HG03039 (cell line): ENCODE measurements around the gene YIPF5.

Experiments used
- ATAC-seq: cut with Tn5 transposase; IDR thresholded peaks from one replicate; pipeline ENCODE4 v1.9.1; 2021; ENCODE audit warnings: mild to moderate bottlenecking, moderate library complexity; ENCODE audit not compliant: unreplicated experiment

The YIPF5 gene

DNA sequence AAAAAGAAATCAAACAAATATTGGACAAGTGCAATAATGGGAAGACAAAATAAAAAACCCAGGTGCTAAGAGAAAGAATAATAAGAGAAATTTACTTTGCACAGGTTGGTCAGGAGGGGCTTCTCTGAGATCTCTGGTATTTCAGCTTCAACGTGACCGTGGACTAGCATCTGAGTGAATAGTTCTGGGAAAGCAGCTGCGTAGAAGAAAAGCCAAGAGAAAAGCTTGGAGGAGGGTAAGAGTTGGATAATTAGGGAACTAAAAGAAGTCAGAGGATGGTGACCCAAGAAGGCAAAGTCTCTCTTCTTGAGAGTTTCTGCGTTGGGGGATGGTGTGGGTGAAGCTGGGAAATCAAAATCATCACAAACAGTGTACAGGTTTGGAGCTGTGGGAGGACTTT, 41.6 kb downstream of the YIPF5 start:
- no peak for ATAC-seq

DNA sequence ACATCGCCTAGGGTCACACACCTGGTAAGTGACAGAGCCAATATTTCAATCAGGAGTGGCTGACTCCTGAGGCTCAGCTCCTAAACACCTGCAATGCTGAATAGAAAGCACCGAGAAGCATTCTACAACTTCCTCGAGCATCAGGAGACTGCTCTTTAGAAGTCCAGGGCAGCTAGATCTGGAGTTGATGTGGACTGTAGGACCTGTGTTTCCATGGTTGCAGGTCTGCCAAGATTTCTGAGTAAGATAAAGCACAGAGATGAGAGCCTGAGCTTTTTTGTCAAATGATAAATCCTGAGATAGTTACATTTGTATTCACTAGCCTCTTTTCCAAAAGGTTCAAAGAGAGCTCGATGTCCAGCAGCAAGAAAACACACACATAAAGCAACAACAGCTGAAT, 43.8 kb downstream of the YIPF5 start:
- ATAC-seq = no peak

DNA sequence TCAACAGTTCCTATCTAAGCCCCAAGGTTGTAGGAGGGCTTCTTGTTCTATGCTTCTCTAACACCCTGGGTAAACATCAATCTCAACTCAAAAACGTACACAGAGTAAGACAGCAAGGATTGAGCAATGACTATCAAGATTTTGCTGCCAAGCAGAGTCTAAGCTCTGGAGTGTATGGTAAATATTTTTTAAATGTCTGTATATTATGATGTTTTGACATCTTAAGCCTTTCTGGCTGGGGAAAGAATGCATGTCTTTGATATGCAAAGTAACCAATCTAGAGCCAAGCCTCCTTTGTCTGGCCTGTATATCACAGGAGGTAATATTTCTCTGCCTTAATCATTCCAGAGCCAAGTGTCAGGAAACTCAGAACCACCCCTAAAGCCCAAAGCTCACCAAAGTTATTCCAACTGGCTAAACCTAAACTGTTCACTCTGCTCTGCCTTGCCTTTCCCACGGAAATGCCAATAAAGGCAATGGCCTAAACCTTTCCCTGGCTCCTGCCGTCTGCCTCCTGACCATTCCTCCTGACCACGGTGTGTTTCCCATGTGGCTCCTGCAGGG, 45.2 kb downstream of the YIPF5 start:
- no peak for ATAC-seq

DNA sequence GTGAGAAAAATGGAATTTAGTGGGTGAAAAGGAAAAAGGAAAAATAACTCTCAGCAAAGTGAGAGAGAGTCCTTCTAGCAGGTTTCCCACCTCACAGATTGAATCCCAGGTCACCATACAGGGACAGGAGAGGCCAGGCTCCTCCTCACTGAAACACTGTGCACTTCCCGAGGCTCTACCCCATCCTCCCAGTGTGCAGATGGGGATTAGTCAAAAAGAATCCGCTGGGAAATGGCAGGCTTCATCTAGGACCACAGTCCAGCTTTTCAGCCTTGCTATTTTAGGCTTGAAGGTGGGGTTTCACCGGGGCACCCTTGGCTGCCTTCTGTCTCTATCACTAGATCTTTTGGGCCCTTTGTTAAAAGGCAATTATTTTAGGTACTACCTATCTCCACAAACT, 47.8 kb downstream of the YIPF5 start:
- no peak for ATAC-seq

DNA sequence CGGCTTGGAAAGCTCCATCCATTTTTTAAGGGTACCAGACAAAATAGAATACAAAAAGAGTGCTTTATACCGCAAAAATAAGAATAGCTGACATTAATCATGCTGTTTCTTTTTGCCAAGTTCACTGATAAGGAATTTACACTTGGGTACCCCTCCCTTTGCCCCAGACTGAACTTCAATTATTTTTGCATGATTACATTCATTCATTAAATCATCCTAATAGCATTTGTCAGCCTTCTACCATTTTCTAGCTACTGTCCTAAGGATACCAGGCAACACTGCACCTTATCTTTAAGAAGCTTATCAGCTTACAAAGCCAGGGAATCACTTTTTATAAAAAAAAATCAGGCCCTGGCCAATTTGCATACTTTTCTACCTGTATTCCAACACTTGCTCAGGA, 48.4 kb downstream of the YIPF5 start:
- ATAC-seq = no peak

DNA sequence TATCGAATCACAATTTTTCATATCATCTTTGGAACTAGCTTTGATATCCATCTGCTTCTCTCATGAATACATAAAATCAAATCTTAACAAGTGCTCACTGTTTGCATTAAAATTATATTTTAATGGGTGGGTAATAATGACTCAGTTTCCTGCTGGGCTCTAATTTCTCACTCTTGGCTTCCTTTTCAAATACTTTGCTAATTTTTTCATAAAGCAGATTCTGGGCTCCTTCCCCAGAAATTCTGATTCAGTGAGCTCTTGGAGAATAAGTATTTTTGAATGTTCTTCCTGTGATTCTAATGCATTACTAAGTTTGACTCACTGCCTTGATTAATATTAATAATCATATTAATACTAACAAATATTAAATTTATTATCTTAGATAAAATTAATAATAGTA, 48.9 kb downstream of the YIPF5 start:
- no peak for ATAC-seq

DNA sequence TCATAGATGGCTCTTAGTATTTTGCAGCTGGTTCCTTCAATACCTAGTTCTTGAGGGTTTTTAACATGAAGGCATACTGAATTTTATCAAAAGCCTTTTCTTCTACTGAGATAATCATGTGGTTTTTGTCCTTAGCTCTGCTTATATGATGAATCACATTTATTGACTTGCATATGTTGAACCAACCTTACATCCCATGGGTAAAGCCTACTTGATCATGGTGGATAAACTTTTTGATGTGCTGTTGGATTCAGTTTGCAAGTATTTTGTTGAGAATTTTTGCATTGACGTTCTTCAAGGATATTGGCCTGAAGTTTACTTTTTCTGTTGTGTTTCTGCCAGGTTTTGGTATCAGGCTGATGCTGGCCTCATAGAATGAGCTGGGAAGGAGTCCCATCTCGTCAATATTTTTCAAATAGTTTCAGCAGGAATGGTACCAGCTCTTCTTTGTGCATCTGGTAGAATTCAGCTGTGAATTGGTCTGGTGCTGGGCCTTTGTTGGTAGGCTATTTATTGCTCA, 49.7 kb downstream of the YIPF5 start:
- ATAC-seq = no peak

DNA sequence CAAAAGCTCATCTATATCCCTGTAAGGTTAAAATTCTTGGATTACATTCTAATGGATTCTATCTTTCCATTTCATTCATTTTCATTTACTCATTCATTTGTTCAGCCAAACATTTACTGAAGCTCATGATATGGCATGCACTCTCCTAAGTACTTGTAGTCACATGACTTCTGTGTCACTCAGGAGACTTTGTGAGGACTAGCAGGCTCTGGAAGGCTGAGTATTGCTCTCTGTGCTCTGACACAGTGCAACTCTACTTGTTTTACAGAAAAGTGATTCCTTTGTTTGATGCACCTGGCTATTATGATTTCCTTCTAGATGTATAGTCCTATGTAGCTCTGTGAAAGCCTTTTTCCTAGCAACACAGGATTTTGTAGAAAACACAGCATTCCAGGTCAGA, 53.0 kb downstream of the YIPF5 start:
- no peak for ATAC-seq

DNA sequence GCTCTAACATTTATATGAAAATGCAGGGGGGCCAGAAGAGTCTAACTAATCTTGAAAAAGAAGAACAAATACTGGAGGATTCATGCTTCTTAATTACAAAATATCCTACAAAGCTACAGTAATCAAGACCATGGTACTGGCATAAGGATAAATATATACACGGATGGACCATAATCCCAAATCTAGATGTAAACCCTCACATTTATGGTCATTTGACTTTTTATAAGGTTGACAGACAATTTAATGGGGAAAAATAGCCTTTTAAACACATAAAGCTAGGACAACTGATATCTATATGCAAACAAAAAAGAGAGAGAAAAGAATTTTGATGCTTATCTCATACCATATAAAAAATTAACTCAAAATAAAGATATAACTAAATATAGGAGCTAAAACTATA, 55.9 kb downstream of the YIPF5 start:
- no peak for ATAC-seq
